ENCODE results near the gene CRYZL1. TPM values are rescaled to one million over a fixed set of nuclear protein-coding genes. Genes with fewer than 3 reads are reported as not detected.

The CRYZL1 gene
- total RNA-seq, 2 experiments from 2014 or later = 33.6 to 39.3 TPM

- no peak for DNase-seq
- CTCF ChIA-PET = interaction anchor here (1.1 to 2.6 kb wide), 2 partner anchors 45 to 65 kb away, joined by 4 to 12 read pairs; no protein-coding TSS in a partner anchor
Observed at GRCh38 chr21:33540711-33541104, 100.8 kb downstream of the CRYZL1 start.

GRCh38 chr21:33539616-33540015 is 101.9 kb downstream of the CRYZL1 start:
- no peak overlapping the region for H3K27ac Mint-ChIP-seq
- no peaks in the 10 kb centered on the region for H3K9me3 Mint-ChIP-seq
- peaks cover 65% of the 10 kb centered on the region for H3K36me3 Mint-ChIP-seq (ENCODE audit: low read depth)
- no peaks in the 10 kb centered on the region for H3K27me3 Mint-ChIP-seq
- POLR2A ChIA-PET = interaction anchor here (0.8 to 1.7 kb wide), 3 partner anchors 13 to 59 kb away, joined by 3 to 7 read pairs (median 6); partner anchors contain the start of gene TMEM50B
- CTCF ChIA-PET = no interaction called here
- peaks cover 21% of the 10 kb centered on the region for H3K4me1 Mint-ChIP-seq
- DNase-seq = no peak
- H3K4me3 Mint-ChIP-seq = no peak overlapping the region

More at GRCh38 chr21:33540711-33541104, 100.8 kb downstream of the CRYZL1 start:
- no peaks in the 10 kb centered on the region for H3K9me3 Mint-ChIP-seq
- H3K27me3 Mint-ChIP-seq = no peaks in the 10 kb centered on the region
- peak overlapping the region; percentile 90 for H3K4me3 Mint-ChIP-seq
- H3K27ac Mint-ChIP-seq = peak overlapping the region; percentile 78
- H3K36me3 Mint-ChIP-seq (ENCODE audit: low read depth) = peaks cover 60% of the 10 kb centered on the region
- H3K4me1 Mint-ChIP-seq = peaks cover 28% of the 10 kb centered on the region
- POLR2A ChIA-PET = interaction anchor here (0.6 to 6.3 kb wide), 10 partner anchors 12 to 61 kb away, joined by 3 to 70 read pairs (median 6); partner anchors contain the start of genes DNAJC28, DONSON and TMEM50B

Other genes with a start within 250 kb of the CRYZL1 start
- 1 to 10 TPM; 4.6 to 4.7 TPM for gene IFNGR2, start 238.3 kb downstream of the CRYZL1 start, total RNA-seq
- 10 to 100 TPM; 26.5 to 28.2 TPM for gene TMEM50B, start 161.8 kb downstream of the CRYZL1 start, total RNA-seq
- gene DNAJC28, start 150.0 kb downstream of the CRYZL1 start, total RNA-seq = under 1 TPM; 0.55 to 0.60 TPM
- gene GART, start 99.6 kb downstream of the CRYZL1 start, total RNA-seq = 100 to 1,000 TPM; 108 to 111 TPM
- gene SON, start 98.7 kb downstream of the CRYZL1 start, total RNA-seq = 100 to 1,000 TPM; 279 to 290 TPM
- 10 to 100 TPM; 35.4 to 35.5 TPM for gene DONSON, start 53.1 kb downstream of the CRYZL1 start, total RNA-seq
- gene ITSN1, start 760 bp upstream of the CRYZL1 start, total RNA-seq = 1 to 10 TPM; 2.7 to 4.0 TPM